Gastroesophageal sphincter (tissue), 3 donors: Measurements from ENCODE around the gene MYH3.

Source experiments
- CTCF ChIP-seq, 4 experiments: fragments of 200-600 bp in 2 of 4; fragments of 450-650 bp in 2 of 4; sonication (generic) in 1 of 4; IDR thresholded peaks; one replicate each; pipeline ENCODE4 v1.5.1; 2017 to 2019; ENCODE audit warnings: antibody characterized with exemption in 4 of 4, mild to moderate bottlenecking in 2 of 4, moderate library complexity in 2 of 4
- EP300 ChIP-seq: sonication (generic); formaldehyde crosslinking; IDR thresholded peaks from one replicate; pipeline ENCODE4 v1.6.1; 2017; ENCODE audit warnings: antibody characterized with exemption, mild to moderate bottlenecking
- POLR2A ChIP-seq, 2 donors: fragments of 450-650 bp; IDR thresholded peaks; one replicate each; pipeline ENCODE4 v1.6.1; 2017; ENCODE audit warnings: antibody characterized with exemption in 2 of 2, mild to moderate bottlenecking in 2 of 2, moderate library complexity in 1 of 2
- POLR2AphosphoS5 ChIP-seq: sonication (generic); formaldehyde crosslinking; IDR thresholded peaks from one replicate; pipeline ENCODE4 v1.6.1; 2017; ENCODE audit warnings: antibody characterized with exemption

- TF ChIP-seq CTCF (IDR thresholded peaks at IDR 0.05) (no peak), POLR2AphosphoS5 (no peak), POLR2A (IDR thresholded peaks at IDR 0.05) (no peak), EP300 (no peak)
These were observed 34.3 kb downstream of the MYH3 start for GRCh38 chr17:10622617-10623485.
